NCI-H526 treated with DMSO at 0.1 percent for 48 hours (cell line): Measurements from ENCODE around the gene MARK4.
A peak's percentile ranks its signal among the peaks of the same experiment; 100 is the strongest.
"Not testable (repeated sequence)": the region's sequence is repeated elsewhere in the genome, so short reads cannot be mapped to it uniquely, and the experiment has no call there.

Experiments used
- DNase-seq: peaks from one replicate; lab custom pipeline; 2025; lab: John Stamatoyannopoulos, UW

The MARK4 gene

GRCh38 chr19:45305421-45305820, 54.4 kb downstream of the MARK4 start:
- no peak for DNase-seq

GRCh38 chr19:45306040-45306439, 55.0 kb downstream of the MARK4 start:
- DNase-seq, result no peak

DNA sequence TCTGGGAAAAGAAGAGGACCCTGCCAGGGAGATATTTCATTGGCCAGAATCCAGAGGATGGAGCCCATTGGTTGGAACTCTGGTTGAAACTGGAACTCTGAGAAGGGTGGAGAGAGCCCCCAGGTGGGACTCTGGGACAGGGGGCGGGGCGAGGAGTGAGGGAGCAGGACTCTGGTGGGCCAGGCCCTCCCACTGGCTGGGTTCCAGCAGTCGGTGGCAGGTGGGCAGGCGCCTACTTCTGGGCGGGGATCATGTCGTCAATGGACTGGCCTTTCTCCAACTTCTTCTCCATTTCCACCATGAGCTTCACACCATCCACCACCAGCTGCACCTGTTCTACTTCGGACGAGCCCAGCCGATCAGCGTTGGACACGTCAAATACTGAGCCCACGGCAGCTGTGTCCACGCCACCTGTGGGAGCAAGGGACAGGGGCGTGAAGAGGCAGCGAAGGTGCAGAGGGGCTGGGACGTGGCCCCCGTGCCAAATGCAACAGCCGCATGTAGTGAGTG, 55.5 kb downstream of the MARK4 start:
- DNase-seq, result peak; percentile 16

DNA sequence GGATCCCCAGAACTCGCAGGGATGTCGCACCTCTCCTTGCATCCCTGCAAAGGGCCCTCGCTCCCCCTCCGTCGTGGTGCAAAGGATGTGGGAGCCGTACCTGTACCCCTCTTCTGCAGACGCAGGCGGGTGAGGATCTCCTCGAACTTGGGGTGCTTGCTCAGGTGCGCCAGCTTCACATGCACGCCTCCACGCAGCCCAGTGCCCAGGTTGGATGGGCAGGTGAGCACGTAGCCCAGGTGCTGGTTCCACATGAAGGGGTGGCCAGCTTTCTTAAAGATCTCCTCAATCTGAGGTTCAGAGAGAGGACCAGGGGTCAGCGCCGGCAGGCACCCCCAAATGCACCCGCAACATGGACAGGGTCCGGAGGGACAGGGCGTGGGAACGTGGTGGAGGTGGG, 56.3 kb downstream of the MARK4 start:
- DNase-seq, result no peak

DNA sequence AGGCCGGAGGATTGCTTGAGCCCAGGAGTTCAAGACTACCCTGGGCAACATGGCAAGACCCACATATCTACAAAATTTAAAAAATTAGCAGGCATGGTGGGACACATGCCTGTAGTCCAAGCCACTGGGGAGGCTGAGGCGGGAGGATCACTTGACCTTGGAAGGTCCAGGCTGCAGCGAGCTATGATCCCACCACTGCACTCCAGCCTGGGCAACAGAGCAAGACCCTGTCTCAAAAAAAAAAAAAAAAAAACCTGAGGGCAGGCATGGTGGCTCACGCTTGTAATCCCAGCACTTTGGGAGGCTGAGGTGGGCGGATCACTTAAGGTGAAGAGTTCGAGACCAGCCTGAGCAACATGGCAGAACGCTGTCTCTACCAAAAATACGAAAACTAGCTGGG, 58.3 kb downstream of the MARK4 start:
- not testable (repeated sequence) for DNase-seq

DNA sequence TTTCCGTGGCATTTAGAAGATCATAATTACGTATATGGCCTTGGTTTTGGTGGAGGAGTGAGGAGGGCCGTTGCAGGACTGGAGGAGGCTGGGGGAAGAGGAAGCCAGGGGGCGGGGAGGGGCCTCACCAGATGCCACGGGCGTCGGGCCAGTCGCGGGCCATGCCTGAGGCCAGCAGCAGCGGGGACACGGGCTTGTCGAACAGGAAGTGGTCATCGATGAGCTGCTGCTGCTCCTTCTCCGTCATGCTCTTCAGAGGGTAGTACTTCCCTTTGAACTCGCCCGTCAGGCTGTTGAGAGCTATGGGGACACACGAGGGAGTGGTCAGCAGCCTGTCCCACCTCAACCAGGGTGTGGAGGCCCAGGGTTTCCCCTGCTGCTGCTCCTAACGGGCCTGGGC, 60.5 kb downstream of the MARK4 start:
- DNase-seq, result no peak

- not testable (repeated sequence) for DNase-seq
Measured at GRCh38 chr19:45312285-45312684, 61.2 kb downstream of the MARK4 start.

- no peak for DNase-seq
Measured at GRCh38 chr19:45314708-45315245, 63.7 kb downstream of the MARK4 start.

- no peak for DNase-seq
Measured at GRCh38 chr19:45315304-45315703, 64.2 kb downstream of the MARK4 start.

DNA sequence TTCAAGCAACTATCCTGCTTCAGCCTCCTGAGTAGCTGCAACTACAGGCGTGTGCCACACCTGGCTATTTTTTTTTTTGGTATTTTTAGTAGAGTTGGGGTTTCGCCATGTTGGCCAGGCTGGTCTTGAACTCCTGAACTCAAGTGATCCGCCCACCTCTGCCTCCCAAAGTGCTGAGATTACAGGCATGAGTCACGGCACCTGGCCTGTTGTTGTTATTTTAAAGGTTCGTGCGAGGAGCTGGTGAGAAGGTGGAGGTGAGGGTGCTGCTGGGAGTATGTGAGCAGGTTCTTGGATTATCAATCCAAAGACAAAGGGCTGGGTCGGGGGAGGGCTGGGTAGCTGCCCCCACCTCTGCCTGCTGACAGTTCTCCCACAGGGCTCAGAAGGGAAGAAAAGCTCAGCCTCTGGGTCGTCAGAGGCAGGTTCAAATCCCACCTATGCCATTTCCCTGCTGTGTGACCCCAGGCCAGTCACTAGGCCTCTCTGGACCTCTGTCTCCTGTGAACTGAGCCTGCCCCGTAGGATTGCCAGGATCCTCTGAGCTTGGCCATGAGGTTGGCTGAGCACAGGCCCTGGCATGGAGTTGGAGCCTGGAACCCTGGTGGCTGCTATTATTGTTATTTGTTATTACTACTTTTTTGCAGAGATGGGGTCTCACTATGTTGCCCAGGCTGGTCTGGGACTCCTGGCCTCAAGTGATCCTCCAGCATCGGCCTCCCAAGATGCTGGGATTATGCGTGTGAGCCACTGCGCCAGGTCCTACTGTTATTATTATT, 70.1 kb downstream of the MARK4 start:
- no peak for DNase-seq

GRCh38 chr19:45321848-45322247, 70.8 kb downstream of the MARK4 start:
- no peak for DNase-seq

GRCh38 chr19:45322311-45322710, 71.2 kb downstream of the MARK4 start:
- no peak for DNase-seq

GRCh38 chr19:45322744-45323281, 71.7 kb downstream of the MARK4 start, which contains the start of gene CKM:
Gene CKM, minus strand, starts transcription at chr19:45322875. Its CDS starts 3,162 bp downstream, at chr19:45319713.
- no peak for DNase-seq

- no peak for DNase-seq
Measured at GRCh38 chr19:45323671-45324081, 72.6 kb downstream of the MARK4 start.

- DNase-seq, result no peak
Measured at GRCh38 chr19:45324349-45324907, 73.4 kb downstream of the MARK4 start.

GRCh38 chr19:45327404-45328143, 76.5 kb downstream of the MARK4 start:
- no peak for DNase-seq

- no peak for DNase-seq
Measured at GRCh38 chr19:45331411-45331810, 80.3 kb downstream of the MARK4 start.

DNA sequence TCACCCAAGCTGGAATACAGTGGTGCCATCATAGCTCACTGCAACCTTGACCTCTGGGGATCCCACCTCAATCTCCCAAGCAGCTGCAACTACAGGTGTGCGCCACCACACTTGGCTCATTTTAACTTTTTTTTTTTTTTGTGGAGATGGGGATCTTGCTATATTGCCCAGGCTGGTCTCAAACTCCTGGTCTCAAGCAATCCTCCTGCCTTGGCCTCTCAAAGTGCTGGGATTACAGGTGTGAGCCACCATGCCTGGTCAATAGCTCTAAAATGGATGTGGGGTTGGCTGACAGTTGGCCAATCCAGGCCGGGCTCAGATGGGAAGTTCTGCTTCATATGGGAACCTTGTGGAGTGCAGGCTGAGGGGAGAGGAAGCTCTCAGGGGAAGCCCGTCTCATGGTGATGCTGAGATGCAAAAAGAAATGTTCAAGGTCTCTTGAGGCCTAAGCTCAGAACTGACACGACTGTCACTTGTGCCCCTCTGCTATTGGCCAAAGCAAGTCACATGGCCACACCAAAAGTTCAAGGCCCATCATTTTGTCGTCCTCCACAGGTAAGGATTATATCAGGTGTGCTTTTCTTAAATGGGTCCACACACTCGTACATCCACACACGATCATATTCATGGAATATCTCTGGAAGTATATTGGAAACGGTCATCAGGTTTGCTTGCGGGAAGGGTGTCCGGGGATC, 82.7 kb downstream of the MARK4 start:
- no peak for DNase-seq

- DNase-seq, result not testable (repeated sequence)
Measured at GRCh38 chr19:45334881-45335280, 83.8 kb downstream of the MARK4 start.

DNA sequence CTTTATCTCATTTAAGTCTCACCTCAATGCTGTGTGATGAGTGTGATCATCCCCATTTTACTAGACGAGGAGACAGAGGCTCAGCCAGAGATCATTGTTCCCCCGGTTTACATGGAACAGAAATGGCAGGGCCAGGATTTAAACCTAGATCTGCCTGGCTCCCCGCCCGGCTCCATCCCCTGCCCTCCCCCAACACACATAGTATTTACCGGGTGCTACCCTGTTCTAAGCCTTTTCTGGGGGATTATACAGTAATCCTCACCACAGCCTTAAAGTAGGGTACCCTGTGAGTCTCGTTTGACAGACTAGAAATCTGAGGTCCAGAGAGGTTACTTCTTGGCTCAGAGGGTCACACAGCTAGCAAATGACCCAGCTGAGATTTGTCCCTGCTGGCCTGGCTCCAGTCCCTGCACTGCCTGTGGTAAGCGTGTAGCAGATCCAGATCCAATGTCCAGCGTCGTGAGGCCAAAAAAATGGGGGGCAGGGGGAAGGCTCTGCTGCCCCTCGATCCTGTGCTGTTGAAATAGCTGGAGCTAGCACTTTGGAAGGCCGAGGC, 85.7 kb downstream of the MARK4 start:
- no peak for DNase-seq

DNA sequence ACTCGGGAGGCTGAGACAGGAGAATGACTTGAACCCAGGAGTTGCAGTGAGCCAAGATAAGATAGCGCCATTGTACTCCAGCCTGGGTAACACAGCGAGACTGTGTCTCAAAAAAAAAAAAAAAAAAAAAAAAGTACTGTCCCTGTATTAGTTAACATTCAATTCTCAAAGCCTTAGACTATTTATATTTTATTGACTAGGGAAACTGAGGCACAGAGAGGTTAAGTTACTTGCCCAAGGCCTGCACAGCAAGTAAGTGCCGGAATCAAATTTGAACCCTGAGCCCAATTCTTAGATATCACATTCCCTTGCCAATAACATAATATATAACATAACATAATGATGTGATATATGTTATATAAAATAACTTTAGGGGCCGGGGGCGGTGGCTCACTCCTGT, 88.6 kb downstream of the MARK4 start:
- no peak for DNase-seq
